Gastrocnemius medialis (tissue), 4 donors: Measurements from ENCODE around the gene PDE4C. TPM values are rescaled to one million over a fixed set of nuclear protein-coding genes. Genes with fewer than 3 reads are reported as not detected.

Experiments
- ATAC-seq, 2 donors: fragments of 150-250 bp; one replicate each; pipeline ENCODE4 v1.9.1; 2016
- DNase-seq, 2 donors: peaks; one replicate each; pipeline ENCODE4 v3.0.0-alpha.2; 2019
- H3K27ac ChIP-seq, 4 donors: fragments of 200-600 bp; sonication (generic); 1 replicate in 1 of 4; 2 replicates in 3 of 4; pipeline ENCODE4 v1.5.1; 2016 to 2018; ENCODE audit warnings: mild to moderate bottlenecking in 2 of 4, moderate library complexity in 1 of 4
- H3K27me3 ChIP-seq, 3 donors: fragments of 200-600 bp; sonication (generic) in 2 of 3; 1 replicate in 1 of 3; 2 replicates in 2 of 3; pipeline versions ENCODE4 v1.5.1 to v1.6.0; 2016 to 2019; ENCODE audit warnings: mild to moderate bottlenecking in 1 of 3, moderate library complexity in 1 of 3
- H3K36me3 ChIP-seq, 2 donors: fragments of 200-600 bp; sonication (generic) in 1 of 2; one replicate each; pipeline ENCODE4 v1.5.1; 2017 to 2018
- H3K4me1 ChIP-seq, 2 donors: fragments of 200-600 bp; sonication (generic) in 1 of 2; one replicate each; pipeline ENCODE4 v1.5.1; 2016 to 2017; ENCODE audit warnings: mild to moderate bottlenecking in 2 of 2
- H3K4me3 ChIP-seq, 4 donors: fragments of 200-600 bp; sonication (generic) in 3 of 4; 1 replicate in 1 of 4; 2 replicates in 3 of 4; pipeline ENCODE4 v1.5.1; 2016 to 2019; ENCODE audit warnings: mild to moderate bottlenecking in 2 of 4
- H3K9me3 ChIP-seq, 3 donors: fragments of 200-600 bp; sonication (generic) in 2 of 3; 1 replicate in 1 of 3; 2 replicates in 2 of 3; pipeline ENCODE4 v1.5.1; 2016 to 2019
- POLR2A ChIP-seq, 2 donors: fragments of 450-650 bp; IDR thresholded peaks; one replicate each; pipeline ENCODE4 v1.6.1; 2017; ENCODE audit warnings: antibody characterized with exemption in 2 of 2, mild to moderate bottlenecking in 2 of 2, moderate library complexity in 2 of 2
- in situ Hi-C, 4 donors: fragments of 200-750 bp; cut with MboI; loops; one replicate each; pipeline versions ENCODE4 v1.15.0 to v1.8.0; 2017; ENCODE audit warnings: low sequenced_read_pairs in 4 of 4
- intact Hi-C: fragments of 100-400 bp; cut with DNase I; formaldehyde crosslinking; loops from one replicate; pipeline ENCODE4 v1.15.1; 2023; ENCODE audit warnings: low total_unique reads
- total RNA-seq, 4 donors: library from RNA; depleted of rRNA; stranded (reverse); fragments of >200 nt; gene quantifications; one replicate each; pipeline versions ENCODE4 v1.1.0 to v1.2.3, GENCODE V29; 2016
- TF ChIP-seq, protein P1 (sequence below), 5 experiments: fragments of 450-650 bp in 3 of 5; fragments of 200-600 bp in 2 of 5; sonication (generic) in 2 of 5; IDR thresholded peaks in 4 of 5; conservative IDR thresholded peaks in 1 of 5; 1 replicate in 4 of 5; 2 replicates in 1 of 5; pipeline ENCODE4 v1.5.1; 2016 to 2019; ENCODE audit warnings: antibody characterized with exemption in 5 of 5, mild to moderate bottlenecking in 3 of 5, moderate library complexity in 3 of 5

The PDE4C gene
- 1 to 10 TPM in 1 of 4 donors, under 1 TPM in 2, not detected in 1; 0.65 to 2.6 (median 0.76) TPM for total RNA-seq

GRCh38 chr19:18225702-18226468 is at the start of gene PDE4C:
TSS of gene PDE4C (minus strand) at chr19:18226438. CDS start at chr19:18226415, 23 bp downstream.
- Histone ChIP-seq H3K27me3 (peaks cover 0 to 4% (median 0%) of the 10 kb centered on the region in 3 donors), H3K9me3 (no peaks in the 10 kb centered on the region), H3K27ac (peak within 1 kb of the TSS; percentile 72 to 82 (median 76)), H3K4me1 (peaks cover 17 to 24% of the 10 kb centered on the region in 2 donors), H3K4me3 (peak within 1 kb of the TSS in 3 of 4 donors; percentile 32 to 63 (median 62)), H3K36me3 (no peaks in the 10 kb centered on the region)
- no peak for TF ChIP-seq POLR2A (IDR thresholded peaks at IDR 0.05)
- TF ChIP-seq, protein P1, sequence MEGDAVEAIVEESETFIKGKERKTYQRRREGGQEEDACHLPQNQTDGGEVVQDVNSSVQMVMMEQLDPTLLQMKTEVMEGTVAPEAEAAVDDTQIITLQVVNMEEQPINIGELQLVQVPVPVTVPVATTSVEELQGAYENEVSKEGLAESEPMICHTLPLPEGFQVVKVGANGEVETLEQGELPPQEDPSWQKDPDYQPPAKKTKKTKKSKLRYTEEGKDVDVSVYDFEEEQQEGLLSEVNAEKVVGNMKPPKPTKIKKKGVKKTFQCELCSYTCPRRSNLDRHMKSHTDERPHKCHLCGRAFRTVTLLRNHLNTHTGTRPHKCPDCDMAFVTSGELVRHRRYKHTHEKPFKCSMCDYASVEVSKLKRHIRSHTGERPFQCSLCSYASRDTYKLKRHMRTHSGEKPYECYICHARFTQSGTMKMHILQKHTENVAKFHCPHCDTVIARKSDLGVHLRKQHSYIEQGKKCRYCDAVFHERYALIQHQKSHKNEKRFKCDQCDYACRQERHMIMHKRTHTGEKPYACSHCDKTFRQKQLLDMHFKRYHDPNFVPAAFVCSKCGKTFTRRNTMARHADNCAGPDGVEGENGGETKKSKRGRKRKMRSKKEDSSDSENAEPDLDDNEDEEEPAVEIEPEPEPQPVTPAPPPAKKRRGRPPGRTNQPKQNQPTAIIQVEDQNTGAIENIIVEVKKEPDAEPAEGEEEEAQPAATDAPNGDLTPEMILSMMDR (IDR thresholded peaks at IDR 0.05 in 4 of 5, conservative IDR thresholded peaks at IDR 0.05 in 1 of 5) = no peak
- intact Hi-C loops = no loop called here
- peak in 1 of 2 donors; percentile 16 for ATAC-seq
- in situ Hi-C loops = no loop called here
- DNase-seq = no peak

- peaks cover 40 to 57% of the 10 kb centered on the region in 2 donors for H3K4me1 ChIP-seq
- peak; percentile 72 to 77 for ATAC-seq
These were observed 48.6 kb upstream of the PDE4C start for GRCh38 chr19:18274781-18275356.

DNA sequence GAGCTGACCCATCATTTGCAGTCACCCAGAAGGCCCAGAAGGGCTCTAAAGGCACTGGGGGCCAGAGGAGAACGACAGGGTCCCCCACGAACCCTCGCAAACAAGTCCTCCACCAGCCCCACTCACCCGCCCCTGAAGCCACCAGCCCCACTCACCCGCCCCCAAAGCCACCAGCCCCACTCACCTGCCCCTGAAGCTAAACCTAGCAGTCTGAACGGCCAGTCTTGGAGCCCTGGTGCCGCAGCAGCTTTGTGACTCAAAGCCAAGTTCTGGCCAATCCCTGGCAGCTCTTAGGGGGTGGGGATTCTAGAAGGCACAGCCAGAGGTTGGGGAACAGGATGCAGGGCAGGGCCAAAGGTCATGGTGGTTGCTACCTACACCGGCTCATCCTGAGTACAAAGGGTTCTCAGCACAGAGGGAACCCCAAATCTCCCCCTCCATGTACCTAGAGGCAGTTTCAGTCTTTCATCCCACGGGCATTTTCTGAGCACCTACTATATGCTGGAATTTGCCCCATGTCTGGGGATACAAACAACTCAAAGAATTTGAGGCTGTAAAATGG is 48.1 kb upstream of the PDE4C start, which contains the start of gene IQCN:
Gene IQCN (minus strand): TSS at position 234 of the 562 bp plus-strand sequence. CDS start 4,974 bp downstream, outside the sequence.
- ATAC-seq = peak; percentile 10 to 25

More at GRCh38 chr19:18274781-18275356, 48.6 kb upstream of the PDE4C start:
- Histone ChIP-seq H3K27me3 (no peaks in the 10 kb centered on the region), H3K36me3 (peaks cover 0 to 4% of the 10 kb centered on the region in 2 donors), H3K4me3 (peak overlapping the region in 1 of 4 donors; percentile 17), H3K9me3 (no peaks in the 10 kb centered on the region), H3K27ac (peak overlapping the region; percentile 84 to 99 (median 92))
- intact Hi-C loops (loop anchor here (1.0 to 5.0 kb wide), 5 partner anchors 48 to 247 kb away; partner anchors contain the start of genes ELL, LSM4 and RAB3A), in situ Hi-C loops (loop anchor here (5.0 to 25.0 kb wide), 3 partner anchors 47 to 137 kb away; partner anchors contain the start of genes LSM4 (in 2 of the 4) and SSBP4 (in 2 of the 4))
- TF ChIP-seq, protein P1 (IDR thresholded peaks at IDR 0.05 in 4 of 5, conservative IDR thresholded peaks at IDR 0.05 in 1 of 5) = peak in 3 of 5 experiments; percentile 14 to 32 (median 21)
- TF ChIP-seq POLR2A (IDR thresholded peaks at IDR 0.05) = no peak
- peak; percentile 82 to 94 for DNase-seq

More for the DNA sequence above, 48.1 kb upstream of the PDE4C start, which contains the start of gene IQCN:
- Histone ChIP-seq H3K27ac (peak within 1 kb of the TSS; percentile 84 to 99 (median 92)), H3K4me3 (peak within 1 kb of the TSS in 1 of 4 donors; percentile 17), H3K9me3 (no peaks in the 10 kb centered on the region), H3K27me3 (no peaks in the 10 kb centered on the region), H3K36me3 (peaks cover 0 to 4% of the 10 kb centered on the region in 2 donors), H3K4me1 (peaks cover 40 to 57% of the 10 kb centered on the region in 2 donors)
- no peak for TF ChIP-seq POLR2A (IDR thresholded peaks at IDR 0.05)
- TF ChIP-seq, protein P1 (IDR thresholded peaks at IDR 0.05 in 4 of 5, conservative IDR thresholded peaks at IDR 0.05 in 1 of 5) = no peak
- in situ Hi-C loops (loop anchor here in 2 of 4 donors (25.0 kb wide), 1 partner anchor 138 kb away; the partner anchor contains the start of gene SSBP4 (in 2 of the 2)), intact Hi-C loops (loop anchor here (2.0 kb wide), 1 partner anchor 69 kb away; the partner anchor contains the start of gene RAB3A)
- peak in 1 of 2 donors; percentile 65 for DNase-seq
